ENCODE measurements around the gene FOXK2. TPM values are rescaled to one million over a fixed set of nuclear protein-coding genes. Genes with fewer than 3 reads are reported as not detected.

The FOXK2 gene
- total RNA-seq (2014; rRNA removed; shearing (Covaris generic)), result 43.9 and 45.9 TPM in 2 replicates
- 42.6 and 60.3 TPM in 2 replicates for polyA plus RNA-seq (2014; cell fraction: nucleus; rRNA removed)

DNA sequence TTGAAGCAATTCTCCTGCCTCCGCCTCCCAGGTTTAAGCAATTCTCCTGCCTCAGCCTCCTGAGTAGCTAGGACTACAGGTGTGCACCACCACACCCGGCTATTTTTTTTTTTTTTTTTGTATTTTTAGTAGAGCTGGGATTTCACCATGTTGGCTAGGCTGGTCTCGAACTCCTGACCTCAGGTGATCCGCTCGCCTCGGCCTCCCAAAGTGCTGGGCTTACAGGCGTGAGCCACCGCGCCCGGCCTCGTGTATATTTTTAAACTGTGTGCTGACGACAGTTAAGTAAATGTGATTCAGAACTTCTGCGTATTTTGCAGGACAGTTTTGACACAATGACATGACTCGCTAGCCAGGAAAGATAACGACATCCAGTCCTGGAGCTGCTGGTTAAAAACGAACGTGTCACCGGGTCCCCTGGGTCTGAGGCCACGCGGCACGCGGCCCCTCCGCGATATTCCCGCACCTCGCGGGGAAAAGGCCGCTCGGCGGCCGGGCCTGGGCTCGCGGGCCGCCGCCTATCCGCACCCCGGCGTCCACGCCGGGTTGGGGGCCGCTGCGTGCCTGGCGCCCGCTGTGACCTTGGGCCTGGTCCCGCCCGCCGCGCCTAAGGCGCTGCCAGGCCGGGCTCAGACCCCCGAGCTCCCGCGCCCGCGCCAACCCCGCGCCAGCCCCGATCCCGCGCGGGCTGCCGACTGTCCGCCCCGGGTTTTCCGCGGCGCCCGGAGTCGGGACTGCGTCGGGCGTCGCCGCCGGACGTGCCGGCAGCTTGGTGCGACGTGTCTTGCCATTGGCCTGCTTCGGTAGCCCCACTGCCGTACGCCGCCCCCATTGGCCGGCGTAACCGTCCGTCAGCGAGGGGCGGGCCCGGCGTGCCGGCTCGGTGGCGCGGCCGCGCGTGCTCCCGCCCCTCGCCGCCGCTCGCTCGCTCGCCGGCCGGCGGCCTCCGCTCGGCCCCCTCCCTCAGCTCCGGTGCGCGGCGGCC is at the start of gene FOXK2:
Gene FOXK2, plus strand, starts transcription at position 907 of the 985 bp plus-strand sequence. CDS start 157 bp downstream, outside the sequence.
- DNase-seq (ENCODE audit: extremely low read depth, low read depth), result peak; percentile 92

DNA sequence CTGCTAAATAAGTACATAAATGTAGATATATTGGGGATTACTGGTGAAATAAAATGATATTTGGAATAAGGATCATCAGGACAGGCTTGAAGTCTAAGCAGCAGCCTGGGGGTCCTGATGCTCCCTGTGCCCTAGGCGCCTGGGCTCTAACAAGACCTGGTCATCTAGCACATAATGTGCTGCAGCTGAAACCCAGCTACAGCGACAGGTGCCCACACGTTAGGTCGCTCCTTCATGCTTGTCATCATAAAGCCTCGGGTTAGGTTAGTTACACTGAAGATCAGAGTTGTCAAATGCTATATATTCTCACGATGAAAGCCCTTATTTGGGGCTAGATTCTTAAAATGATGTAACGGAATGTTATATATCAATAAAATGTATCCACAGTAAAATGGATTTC is 49.5 kb upstream of the FOXK2 start:
- DNase-seq (ENCODE audit: extremely low read depth, low read depth), result no peak

GRCh38 chr17:82474223-82475010 is 45.1 kb upstream of the FOXK2 start:
- DNase-seq (ENCODE audit: extremely low read depth, low read depth), result no peak

DNA sequence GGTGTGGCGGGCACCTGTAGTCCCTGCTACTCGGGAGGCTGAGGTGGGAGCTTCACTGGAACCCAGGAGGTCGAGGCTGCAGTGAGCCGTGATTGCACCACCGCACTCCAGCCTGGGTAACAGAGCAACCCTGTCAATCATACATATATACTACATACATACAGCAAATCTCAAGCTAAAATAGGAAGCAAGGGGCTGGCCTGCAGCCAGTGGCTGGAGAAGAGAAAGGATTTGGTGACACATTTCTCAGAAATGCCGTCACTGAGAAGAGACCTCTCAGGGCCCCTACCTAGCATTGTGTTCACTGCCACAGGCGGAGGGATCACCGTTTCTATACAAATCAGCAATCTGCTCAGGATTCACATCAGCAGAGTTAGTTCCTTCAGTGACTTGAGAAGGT is 44.1 kb upstream of the FOXK2 start:
- no peak for DNase-seq (ENCODE audit: extremely low read depth, low read depth)

GRCh38 chr17:82477934-82478333 is 41.6 kb upstream of the FOXK2 start:
- DNase-seq (ENCODE audit: extremely low read depth, low read depth), result no peak

DNA sequence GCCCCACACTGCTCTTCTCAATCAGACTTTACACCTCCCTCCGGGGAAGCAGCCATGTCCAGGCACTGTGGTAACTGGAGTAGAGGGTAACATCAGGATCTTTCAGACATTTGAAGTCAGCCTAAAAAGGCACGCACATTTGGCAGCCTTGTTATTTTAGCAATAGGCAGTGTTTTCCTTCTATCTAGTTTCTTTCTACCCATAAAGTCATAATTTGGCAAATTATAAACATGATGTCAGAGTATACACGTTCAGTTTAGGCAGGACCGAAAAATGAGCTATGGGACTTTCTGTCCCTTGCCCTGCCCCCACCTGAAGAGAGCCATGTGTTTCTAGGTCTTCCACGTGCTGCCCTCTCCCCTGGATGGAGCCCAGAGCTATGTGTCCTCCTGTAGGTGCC is 39.9 kb upstream of the FOXK2 start:
- no peak for DNase-seq (ENCODE audit: extremely low read depth, low read depth)

GRCh38 chr17:82480318-82480717 is 39.2 kb upstream of the FOXK2 start:
- DNase-seq (ENCODE audit: extremely low read depth, low read depth), result no peak

GRCh38 chr17:82483204-82483660 is 36.3 kb upstream of the FOXK2 start:
- no peak for DNase-seq (ENCODE audit: extremely low read depth, low read depth)

DNA sequence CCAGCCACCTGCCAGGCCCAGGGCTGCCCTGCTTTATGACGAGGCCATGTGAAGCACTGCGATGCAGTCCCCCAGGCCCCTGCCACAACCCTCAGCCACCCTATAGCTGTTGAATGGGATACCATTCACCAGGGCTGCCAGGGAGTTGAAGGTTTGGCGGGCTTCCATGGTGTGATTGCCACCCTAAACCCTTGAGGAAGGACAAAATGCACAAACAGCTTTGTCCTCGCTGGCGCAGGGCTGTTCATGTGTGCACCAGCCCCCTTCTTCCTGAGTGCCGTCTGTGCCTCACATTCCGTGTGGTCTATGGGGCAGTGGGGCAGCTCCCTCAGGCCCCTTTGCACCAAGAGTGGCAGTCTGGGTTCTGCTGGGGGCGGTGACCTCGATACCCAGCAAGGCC is 35.7 kb upstream of the FOXK2 start:
- no peak for DNase-seq (ENCODE audit: extremely low read depth, low read depth)

- no peak for DNase-seq (ENCODE audit: extremely low read depth, low read depth)
Observed at GRCh38 chr17:82486231-82487094, 33.1 kb upstream of the FOXK2 start.

- DNase-seq (ENCODE audit: extremely low read depth, low read depth), result no peak
Observed at GRCh38 chr17:82487910-82488309, 31.6 kb upstream of the FOXK2 start.

- no peak for DNase-seq (ENCODE audit: extremely low read depth, low read depth)
Observed at GRCh38 chr17:82489117-82489516, 30.4 kb upstream of the FOXK2 start.

DNA sequence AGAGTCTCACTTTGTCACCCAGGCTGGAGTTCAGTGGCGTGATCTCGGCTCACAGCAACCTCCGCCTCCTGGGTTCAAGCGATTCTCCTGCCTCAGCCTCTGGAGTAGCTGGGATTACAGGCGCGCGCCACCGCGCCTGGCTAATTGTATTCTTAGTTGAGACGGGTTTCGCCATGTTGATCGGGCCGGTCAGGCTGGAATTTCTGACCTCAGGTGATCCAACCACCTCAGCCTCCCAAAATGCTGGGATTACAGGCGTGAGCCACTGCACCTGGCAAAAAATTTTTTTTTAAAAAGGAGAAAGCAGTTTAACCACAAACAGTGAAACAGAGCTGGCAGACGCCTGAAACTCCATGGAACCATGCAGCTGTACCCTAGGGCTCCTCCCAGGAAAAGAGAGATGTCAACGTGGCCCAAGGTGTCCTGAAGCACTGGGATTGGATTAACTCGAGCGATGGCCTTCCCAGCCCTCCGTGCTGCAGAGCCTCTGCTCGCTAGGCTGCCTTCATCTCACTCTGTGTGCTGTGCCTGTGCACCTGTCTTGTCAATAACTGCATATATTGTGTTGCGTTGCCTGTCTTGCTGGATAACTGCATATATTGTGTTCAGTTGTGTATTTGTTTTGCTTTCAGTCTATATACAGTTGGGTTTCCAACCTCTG is 29.6 kb upstream of the FOXK2 start:
- no peak for DNase-seq (ENCODE audit: extremely low read depth, low read depth)

DNA sequence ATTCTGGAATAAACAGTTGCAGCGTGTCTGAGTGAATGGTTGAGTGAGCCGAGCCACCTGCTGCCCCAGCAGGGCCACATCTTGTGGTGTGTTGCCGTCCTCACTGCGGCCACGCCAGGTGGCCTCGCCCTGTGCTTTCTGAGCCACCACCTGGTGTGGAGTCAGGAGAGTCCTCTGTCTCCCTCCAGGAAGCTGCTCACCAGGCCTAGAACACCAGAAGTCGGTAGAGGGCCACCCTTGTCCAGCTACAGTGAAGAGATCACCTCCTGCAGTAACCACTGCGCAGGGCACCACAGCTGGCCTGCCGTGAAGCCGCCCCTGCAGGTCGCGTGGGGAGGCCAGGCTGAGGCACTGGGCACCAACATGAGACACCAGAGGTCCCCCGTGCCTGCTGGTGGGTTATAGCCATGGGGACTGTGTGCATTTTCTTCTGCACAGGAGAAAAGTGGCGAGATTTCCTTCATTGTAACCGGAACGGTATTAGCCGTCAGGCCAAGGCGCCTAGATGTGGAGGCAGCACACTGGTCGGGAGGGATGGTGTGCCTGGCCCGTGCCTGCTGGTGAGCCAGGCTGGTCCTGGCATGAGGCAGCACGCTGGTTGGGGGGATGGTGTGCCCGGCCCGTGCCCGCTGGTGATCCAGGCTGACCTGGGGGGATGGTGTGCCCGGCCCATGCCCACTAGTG is 28.9 kb upstream of the FOXK2 start:
- no peak for DNase-seq (ENCODE audit: extremely low read depth, low read depth)

DNA sequence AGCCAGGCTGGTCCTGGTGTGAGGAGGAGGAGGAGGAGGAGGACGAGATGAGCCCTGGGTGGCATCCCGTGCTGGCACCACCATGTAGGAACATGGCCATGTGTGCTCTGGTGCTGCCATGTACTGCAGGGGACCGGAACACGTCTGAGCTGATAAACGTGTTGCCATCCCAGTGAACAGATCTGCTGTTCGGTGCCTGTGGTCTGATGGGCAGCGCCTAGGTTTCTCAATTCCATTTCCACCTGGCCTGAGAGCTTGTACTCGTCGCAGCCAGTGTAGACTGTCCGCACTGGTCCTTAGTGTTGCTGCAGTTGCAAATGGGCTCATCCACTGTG is 28.4 kb upstream of the FOXK2 start:
- no peak for DNase-seq (ENCODE audit: extremely low read depth, low read depth)

- DNase-seq (ENCODE audit: extremely low read depth, low read depth), result no peak
Observed at GRCh38 chr17:82491533-82491932, 28.0 kb upstream of the FOXK2 start.

DNA sequence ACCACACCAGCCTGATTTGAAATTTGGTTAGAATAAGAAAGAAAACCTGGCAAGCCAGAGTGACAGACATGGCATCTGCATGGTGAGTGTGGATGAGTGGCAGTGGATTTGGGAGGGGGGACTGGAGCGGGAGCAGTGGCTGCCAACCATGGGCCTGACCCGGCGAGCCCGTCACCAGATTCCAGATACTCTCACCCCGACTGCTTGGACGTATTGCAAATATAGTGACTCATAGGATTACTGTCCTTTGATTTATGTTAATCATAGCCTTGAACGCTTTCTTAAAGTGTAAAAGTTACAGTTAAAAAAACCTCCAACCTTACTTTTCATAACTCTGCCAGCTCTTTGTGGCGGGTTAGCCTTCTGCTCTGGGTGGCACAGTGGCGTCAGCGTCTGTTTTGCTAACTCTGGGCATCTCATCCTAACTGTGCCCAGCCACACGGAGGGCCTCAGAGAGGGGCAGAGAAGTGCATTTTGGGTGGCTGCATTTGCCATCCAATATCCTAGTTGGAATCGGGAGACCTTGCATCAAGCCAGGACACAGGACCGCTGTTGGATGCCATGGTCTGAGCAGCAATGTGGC is 26.8 kb upstream of the FOXK2 start:
- DNase-seq (ENCODE audit: extremely low read depth, low read depth), result no peak

- no peak for DNase-seq (ENCODE audit: extremely low read depth, low read depth)
Observed at GRCh38 chr17:82493226-82493781, 26.2 kb upstream of the FOXK2 start.
